ENCODE results near the gene ZSCAN18.

Gene ZSCAN18

GRCh38 chr19:58091251-58091995 is 6.6 kb downstream of the ZSCAN18 start:
- no peak overlapping the region for H3K4me3 ChIP-seq (ENCODE audit: low read length)
- no peak for DNase-seq
- TF ChIP-seq EZH2 (optimal IDR thresholded peaks at IDR 0.05; ENCODE audit: low read depth, low read length): no peak
- no peak for TF ChIP-seq EZH2phosphoT487 (IDR thresholded peaks at IDR 0.05; ENCODE audit: low read length)
- TF ChIP-seq, protein P1, sequence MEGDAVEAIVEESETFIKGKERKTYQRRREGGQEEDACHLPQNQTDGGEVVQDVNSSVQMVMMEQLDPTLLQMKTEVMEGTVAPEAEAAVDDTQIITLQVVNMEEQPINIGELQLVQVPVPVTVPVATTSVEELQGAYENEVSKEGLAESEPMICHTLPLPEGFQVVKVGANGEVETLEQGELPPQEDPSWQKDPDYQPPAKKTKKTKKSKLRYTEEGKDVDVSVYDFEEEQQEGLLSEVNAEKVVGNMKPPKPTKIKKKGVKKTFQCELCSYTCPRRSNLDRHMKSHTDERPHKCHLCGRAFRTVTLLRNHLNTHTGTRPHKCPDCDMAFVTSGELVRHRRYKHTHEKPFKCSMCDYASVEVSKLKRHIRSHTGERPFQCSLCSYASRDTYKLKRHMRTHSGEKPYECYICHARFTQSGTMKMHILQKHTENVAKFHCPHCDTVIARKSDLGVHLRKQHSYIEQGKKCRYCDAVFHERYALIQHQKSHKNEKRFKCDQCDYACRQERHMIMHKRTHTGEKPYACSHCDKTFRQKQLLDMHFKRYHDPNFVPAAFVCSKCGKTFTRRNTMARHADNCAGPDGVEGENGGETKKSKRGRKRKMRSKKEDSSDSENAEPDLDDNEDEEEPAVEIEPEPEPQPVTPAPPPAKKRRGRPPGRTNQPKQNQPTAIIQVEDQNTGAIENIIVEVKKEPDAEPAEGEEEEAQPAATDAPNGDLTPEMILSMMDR (IDR thresholded peaks at IDR 0.05; ENCODE audit: low read length): no peak

GRCh38 chr19:58089846-58090245 is 8.2 kb downstream of the ZSCAN18 start:
- Histone ChIP-seq H4K20me1 (ENCODE audit: insufficient read depth, low read length) (no peaks in the 10 kb centered on the region), H2AFZ (ENCODE audit: low read length) (no peak overlapping the region), H3K9me3 (replicated peaks; ENCODE audit: insufficient read depth, low read length) (no peaks in the 10 kb centered on the region), H3F3A (ENCODE audit: insufficient read depth, low read length) (no peaks in the 10 kb centered on the region), H3K4me3 (ENCODE audit: low read length) (no peak overlapping the region), H3K9me2 (replicated peaks; ENCODE audit: insufficient read depth, low read length) (no peaks in the 10 kb centered on the region), H3K79me2 (ENCODE audit: low read length) (no peaks in the 10 kb centered on the region), H3K27me3 (replicated peaks; ENCODE audit: insufficient read depth, low read length) (no peaks in the 10 kb centered on the region), H3K4me1 (ENCODE audit: low read length) (no peaks in the 10 kb centered on the region), H3K9ac (ENCODE audit: low read length) (no peak overlapping the region), H3K27ac (ENCODE audit: low read length) (no peak overlapping the region), H3K36me3 (replicated peaks; ENCODE audit: insufficient read depth, low read length) (no peaks in the 10 kb centered on the region), H3K4me2 (ENCODE audit: low read depth, low read length) (no peak overlapping the region)
- TF ChIP-seq, protein P1 (IDR thresholded peaks at IDR 0.05; ENCODE audit: low read length): no peak
- TF ChIP-seq EZH2phosphoT487 (IDR thresholded peaks at IDR 0.05; ENCODE audit: low read length): no peak
- no peak for TF ChIP-seq EZH2 (optimal IDR thresholded peaks at IDR 0.05; ENCODE audit: low read depth, low read length)
- no peak for DNase-seq

More at GRCh38 chr19:58091251-58091995, 6.6 kb downstream of the ZSCAN18 start:
- Histone ChIP-seq H3F3A (ENCODE audit: insufficient read depth, low read length) (no peaks in the 10 kb centered on the region), H3K27me3 (replicated peaks; ENCODE audit: insufficient read depth, low read length) (no peaks in the 10 kb centered on the region), H3K4me1 (ENCODE audit: low read length) (no peaks in the 10 kb centered on the region), H3K9ac (ENCODE audit: low read length) (no peak overlapping the region), H3K79me2 (ENCODE audit: low read length) (no peaks in the 10 kb centered on the region), H3K9me3 (replicated peaks; ENCODE audit: insufficient read depth, low read length) (no peaks in the 10 kb centered on the region), H2AFZ (ENCODE audit: low read length) (no peak overlapping the region), H3K27ac (ENCODE audit: low read length) (no peak overlapping the region), H3K9me2 (replicated peaks; ENCODE audit: insufficient read depth, low read length) (no peaks in the 10 kb centered on the region), H3K36me3 (replicated peaks; ENCODE audit: insufficient read depth, low read length) (no peaks in the 10 kb centered on the region), H3K4me2 (ENCODE audit: low read depth, low read length) (no peak overlapping the region), H4K20me1 (ENCODE audit: insufficient read depth, low read length) (no peaks in the 10 kb centered on the region)

DNA sequence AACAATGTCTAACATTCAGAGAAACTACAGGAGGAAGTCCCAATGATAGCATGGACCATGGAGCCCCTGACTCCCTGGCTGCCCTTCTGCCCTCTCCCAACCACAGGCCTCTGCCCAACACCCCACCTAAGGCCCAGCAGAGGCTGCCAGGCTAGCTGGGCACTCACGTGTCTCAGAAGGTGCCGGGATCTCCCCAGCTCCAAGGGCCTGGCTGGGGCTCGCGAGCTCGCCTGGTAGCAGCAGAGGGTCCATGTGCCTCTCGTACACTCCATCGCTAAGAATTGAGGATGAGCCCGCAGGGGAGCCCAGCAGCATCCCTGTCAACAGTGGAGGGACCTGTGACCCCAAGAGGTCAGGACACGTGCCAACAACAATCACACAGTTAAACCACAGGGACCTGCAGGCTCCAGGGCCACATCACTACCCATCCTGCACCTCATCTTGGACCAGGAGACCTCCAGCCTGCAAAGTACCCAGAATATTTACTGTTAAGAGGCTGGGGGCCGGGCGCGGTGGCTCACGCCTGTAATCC is 9.4 kb downstream of the ZSCAN18 start:
- Histone ChIP-seq H3K4me1 (ENCODE audit: low read length) (no peaks in the 10 kb centered on the region), H3K9me3 (replicated peaks; ENCODE audit: insufficient read depth, low read length) (no peaks in the 10 kb centered on the region), H2AFZ (ENCODE audit: low read length) (no peak overlapping the region), H3K79me2 (ENCODE audit: low read length) (no peaks in the 10 kb centered on the region), H3K36me3 (replicated peaks; ENCODE audit: insufficient read depth, low read length) (no peaks in the 10 kb centered on the region), H3K4me2 (ENCODE audit: low read depth, low read length) (no peak overlapping the region), H3K9ac (ENCODE audit: low read length) (no peak overlapping the region), H3K27ac (ENCODE audit: low read length) (no peak overlapping the region), H3K27me3 (replicated peaks; ENCODE audit: insufficient read depth, low read length) (no peaks in the 10 kb centered on the region), H3K9me2 (replicated peaks; ENCODE audit: insufficient read depth, low read length) (no peaks in the 10 kb centered on the region), H4K20me1 (ENCODE audit: insufficient read depth, low read length) (no peaks in the 10 kb centered on the region), H3F3A (ENCODE audit: insufficient read depth, low read length) (no peaks in the 10 kb centered on the region), H3K4me3 (ENCODE audit: low read length) (no peak overlapping the region)
- no peak for DNase-seq
- TF ChIP-seq, protein P1 (IDR thresholded peaks at IDR 0.05; ENCODE audit: low read length): no peak
- no peak for TF ChIP-seq EZH2 (optimal IDR thresholded peaks at IDR 0.05; ENCODE audit: low read depth, low read length)
- no peak for TF ChIP-seq EZH2phosphoT487 (IDR thresholded peaks at IDR 0.05; ENCODE audit: low read length)

Measured in MM.1S (cell line).